ENCODE measurements around the gene SLC38A3.

The SLC38A3 gene

GRCh38 chr3:50164984-50165909 is 39.8 kb upstream of the SLC38A3 start:
- H3K27ac ChIP-seq (ENCODE audit: low read length): no peak overlapping the region
- H3K4me2 ChIP-seq (ENCODE audit: low read length): no peak overlapping the region
- no peaks in the 10 kb centered on the region for H3K36me3 ChIP-seq (replicated peaks; ENCODE audit: low read depth, low read length)
- H3K9ac ChIP-seq (ENCODE audit: low read length): no peak overlapping the region
- no peaks in the 10 kb centered on the region for H3K9me3 ChIP-seq (ENCODE audit: insufficient read depth, low read length)
- H3K4me1 ChIP-seq (ENCODE audit: low read length): no peaks in the 10 kb centered on the region
- no peaks in the 10 kb centered on the region for H3K79me2 ChIP-seq (ENCODE audit: low read length)
- no peak for TF ChIP-seq EZH2phosphoT487 (IDR thresholded peaks at IDR 0.05; ENCODE audit: low read depth)
- TF ChIP-seq CTCF (IDR thresholded peaks at IDR 0.05; ENCODE audit: low read depth, low read length): no peak
- H3K4me3 ChIP-seq (ENCODE audit: low read length): no peak overlapping the region
- H3K27me3 ChIP-seq (ENCODE audit: low read depth, low read length): no peaks in the 10 kb centered on the region
- H4K20me1 ChIP-seq (ENCODE audit: insufficient read depth, low read length): no peaks in the 10 kb centered on the region
- no peak overlapping the region for H2AFZ ChIP-seq (ENCODE audit: low read depth, low read length)

GRCh38 chr3:50165910-50166538 is 39.0 kb upstream of the SLC38A3 start:
- Histone ChIP-seq H3K27me3 (ENCODE audit: low read depth, low read length) (no peaks in the 10 kb centered on the region), H3K79me2 (ENCODE audit: low read length) (no peaks in the 10 kb centered on the region), H3K4me2 (ENCODE audit: low read length) (no peak overlapping the region), H3K36me3 (replicated peaks; ENCODE audit: low read depth, low read length) (no peaks in the 10 kb centered on the region), H3K9ac (ENCODE audit: low read length) (no peak overlapping the region), H3K4me1 (ENCODE audit: low read length) (no peaks in the 10 kb centered on the region), H3K4me3 (ENCODE audit: low read length) (no peak overlapping the region), H3K9me3 (ENCODE audit: insufficient read depth, low read length) (no peaks in the 10 kb centered on the region), H3K27ac (ENCODE audit: low read length) (no peak overlapping the region), H2AFZ (ENCODE audit: low read depth, low read length) (no peak overlapping the region), H4K20me1 (ENCODE audit: insufficient read depth, low read length) (no peaks in the 10 kb centered on the region)
- TF ChIP-seq EZH2phosphoT487 (IDR thresholded peaks at IDR 0.05; ENCODE audit: low read depth) (no peak), CTCF (IDR thresholded peaks at IDR 0.05; ENCODE audit: low read depth, low read length) (no peak)

- Histone ChIP-seq H2AFZ (ENCODE audit: low read depth, low read length) (no peak overlapping the region), H3K4me3 (ENCODE audit: low read length) (no peak overlapping the region), H3K9ac (ENCODE audit: low read length) (no peak overlapping the region), H4K20me1 (ENCODE audit: insufficient read depth, low read length) (no peaks in the 10 kb centered on the region), H3K4me2 (ENCODE audit: low read length) (no peak overlapping the region), H3K27me3 (ENCODE audit: low read depth, low read length) (no peaks in the 10 kb centered on the region), H3K9me3 (ENCODE audit: insufficient read depth, low read length) (no peaks in the 10 kb centered on the region), H3K4me1 (ENCODE audit: low read length) (no peaks in the 10 kb centered on the region), H3K79me2 (ENCODE audit: low read length) (no peaks in the 10 kb centered on the region), H3K27ac (ENCODE audit: low read length) (no peak overlapping the region), H3K36me3 (replicated peaks; ENCODE audit: low read depth, low read length) (no peaks in the 10 kb centered on the region)
- TF ChIP-seq EZH2phosphoT487 (IDR thresholded peaks at IDR 0.05; ENCODE audit: low read depth): no peak
- no peak for TF ChIP-seq CTCF (IDR thresholded peaks at IDR 0.05; ENCODE audit: low read depth, low read length)
These were observed 38.5 kb upstream of the SLC38A3 start for GRCh38 chr3:50166620-50167019.

GRCh38 chr3:50167069-50167840 is 37.8 kb upstream of the SLC38A3 start:
- Histone ChIP-seq H3K27ac (ENCODE audit: low read length) (no peak overlapping the region), H3K79me2 (ENCODE audit: low read length) (no peaks in the 10 kb centered on the region), H3K4me3 (ENCODE audit: low read length) (no peak overlapping the region), H3K9me3 (ENCODE audit: insufficient read depth, low read length) (no peaks in the 10 kb centered on the region), H3K9ac (ENCODE audit: low read length) (no peak overlapping the region), H2AFZ (ENCODE audit: low read depth, low read length) (no peak overlapping the region), H3K27me3 (ENCODE audit: low read depth, low read length) (no peaks in the 10 kb centered on the region), H3K4me1 (ENCODE audit: low read length) (no peaks in the 10 kb centered on the region), H3K36me3 (replicated peaks; ENCODE audit: low read depth, low read length) (no peaks in the 10 kb centered on the region), H4K20me1 (ENCODE audit: insufficient read depth, low read length) (no peaks in the 10 kb centered on the region), H3K4me2 (ENCODE audit: low read length) (no peak overlapping the region)
- TF ChIP-seq EZH2phosphoT487 (IDR thresholded peaks at IDR 0.05; ENCODE audit: low read depth) (no peak), CTCF (IDR thresholded peaks at IDR 0.05; ENCODE audit: low read depth, low read length) (no peak)

Data from OCI-LY3 (cell line).